ENCODE measurements around the gene RPS17.
"Not testable (repeated sequence)": the region's sequence is repeated elsewhere in the genome, so short reads cannot be mapped to it uniquely, and the experiment has no call there.

The RPS17 gene

DNA sequence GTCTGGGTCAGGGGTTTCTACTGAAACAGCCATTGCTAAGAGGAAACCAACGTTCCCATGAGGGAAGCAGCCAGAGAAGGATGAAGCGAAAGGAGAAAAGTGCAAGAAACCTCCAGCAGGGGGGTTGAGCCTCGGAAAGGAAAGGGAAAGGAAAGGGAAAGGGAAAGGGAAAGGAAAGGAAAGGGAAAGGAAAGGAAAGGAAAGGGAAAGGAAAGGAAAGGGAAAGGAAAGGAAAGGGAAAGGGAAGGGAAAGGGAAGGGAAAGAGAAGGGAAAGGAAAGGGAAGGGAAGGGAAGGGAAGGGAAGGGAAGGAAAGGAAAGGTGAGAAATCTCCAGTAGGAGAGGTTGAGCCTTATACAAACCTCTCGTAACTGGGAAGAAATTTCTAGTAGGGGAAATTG lies 52.0 kb downstream of the RPS17 start:
- TF ChIP-seq, protein P1, sequence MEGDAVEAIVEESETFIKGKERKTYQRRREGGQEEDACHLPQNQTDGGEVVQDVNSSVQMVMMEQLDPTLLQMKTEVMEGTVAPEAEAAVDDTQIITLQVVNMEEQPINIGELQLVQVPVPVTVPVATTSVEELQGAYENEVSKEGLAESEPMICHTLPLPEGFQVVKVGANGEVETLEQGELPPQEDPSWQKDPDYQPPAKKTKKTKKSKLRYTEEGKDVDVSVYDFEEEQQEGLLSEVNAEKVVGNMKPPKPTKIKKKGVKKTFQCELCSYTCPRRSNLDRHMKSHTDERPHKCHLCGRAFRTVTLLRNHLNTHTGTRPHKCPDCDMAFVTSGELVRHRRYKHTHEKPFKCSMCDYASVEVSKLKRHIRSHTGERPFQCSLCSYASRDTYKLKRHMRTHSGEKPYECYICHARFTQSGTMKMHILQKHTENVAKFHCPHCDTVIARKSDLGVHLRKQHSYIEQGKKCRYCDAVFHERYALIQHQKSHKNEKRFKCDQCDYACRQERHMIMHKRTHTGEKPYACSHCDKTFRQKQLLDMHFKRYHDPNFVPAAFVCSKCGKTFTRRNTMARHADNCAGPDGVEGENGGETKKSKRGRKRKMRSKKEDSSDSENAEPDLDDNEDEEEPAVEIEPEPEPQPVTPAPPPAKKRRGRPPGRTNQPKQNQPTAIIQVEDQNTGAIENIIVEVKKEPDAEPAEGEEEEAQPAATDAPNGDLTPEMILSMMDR (conservative IDR thresholded peaks at IDR 0.05; ENCODE audit: control insufficient read depth, insufficient read depth, low read depth, low read length): peak; percentile 26
- not testable (repeated sequence) for H3K4me3 ChIP-seq (ENCODE audit: control insufficient read depth, low read depth, low read length)
- DNase-seq (ENCODE audit: low read depth): peak; percentile 10

DNA sequence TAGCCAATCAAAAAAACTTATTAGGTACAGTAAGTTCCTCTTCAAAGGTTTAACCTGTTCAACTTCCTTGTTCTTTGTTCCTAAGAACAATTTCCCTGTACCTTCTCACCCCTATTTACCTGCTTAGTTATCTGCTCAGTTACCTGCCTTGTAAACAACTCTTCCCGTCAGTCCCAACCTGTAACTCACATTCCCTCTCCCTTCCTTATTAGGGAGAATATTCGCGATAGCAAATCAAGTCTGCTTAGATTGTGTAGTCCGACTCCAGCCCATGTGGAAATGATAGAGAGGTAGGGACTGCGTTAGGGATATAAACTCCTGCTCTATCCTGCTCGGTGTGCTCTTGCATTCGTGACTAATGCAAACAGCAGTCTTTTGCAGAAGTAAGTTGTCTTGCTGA lies 53.2 kb downstream of the RPS17 start:
- not testable (repeated sequence) for DNase-seq (ENCODE audit: low read depth)

More for the DNA sequence above, 53.2 kb downstream of the RPS17 start:
- not testable (repeated sequence) for H3K4me3 ChIP-seq (ENCODE audit: control insufficient read depth, low read depth, low read length)
